ENCODE data around the gene MAG.

DNA sequence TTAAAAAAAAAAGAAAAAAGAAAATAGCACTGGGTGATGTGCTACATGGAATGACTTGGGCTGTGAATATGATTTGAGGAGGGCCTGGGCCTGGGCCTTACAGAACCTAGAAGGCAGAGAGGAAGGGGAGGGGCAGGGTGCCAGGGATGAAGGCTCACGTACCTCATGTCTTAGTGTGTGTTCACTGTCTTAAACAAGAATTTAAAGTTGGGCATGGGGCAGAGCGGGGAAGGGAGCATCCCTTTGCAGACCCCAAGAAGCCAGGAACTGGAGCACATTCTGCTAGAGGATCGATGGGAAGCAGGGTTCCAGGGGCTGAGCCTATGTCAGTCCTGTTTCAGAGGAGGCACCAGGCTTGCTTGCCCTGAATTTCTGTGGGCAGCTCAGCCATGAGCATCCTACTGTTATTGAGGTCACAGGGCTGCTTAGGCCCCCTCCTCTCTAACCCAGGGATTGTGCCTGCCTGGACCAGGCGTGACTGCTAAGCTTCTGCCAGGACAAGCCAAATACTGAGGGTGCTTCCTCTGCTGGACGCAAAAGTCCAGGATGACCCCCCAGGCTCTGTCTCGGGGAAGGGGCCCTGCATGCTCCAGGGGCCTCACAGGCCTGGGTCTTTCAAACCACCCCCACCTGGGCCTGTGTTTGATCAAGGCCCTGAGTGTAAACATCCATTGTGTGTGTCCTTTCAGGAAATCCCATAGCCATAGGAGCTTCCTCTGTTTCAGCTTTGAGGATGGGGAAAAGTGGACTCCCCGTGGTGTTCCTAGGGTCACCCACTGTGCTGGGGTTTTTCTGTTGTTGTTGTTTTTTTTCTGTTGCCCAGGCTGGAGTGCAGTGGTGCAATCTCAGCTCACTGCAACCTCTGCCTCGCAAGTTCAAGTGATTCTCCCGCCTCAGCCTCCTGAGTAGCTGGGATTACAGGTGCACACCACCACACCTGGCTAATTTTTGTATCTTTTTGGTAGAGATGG, 38.4 kb upstream of the MAG start:
- TF ChIP-seq SPI1 (IDR thresholded peaks at IDR 0.05; ENCODE audit: borderline replicate concordance, insufficient read depth, low read depth, low read length): no peak
- TF ChIP-seq, protein P1, sequence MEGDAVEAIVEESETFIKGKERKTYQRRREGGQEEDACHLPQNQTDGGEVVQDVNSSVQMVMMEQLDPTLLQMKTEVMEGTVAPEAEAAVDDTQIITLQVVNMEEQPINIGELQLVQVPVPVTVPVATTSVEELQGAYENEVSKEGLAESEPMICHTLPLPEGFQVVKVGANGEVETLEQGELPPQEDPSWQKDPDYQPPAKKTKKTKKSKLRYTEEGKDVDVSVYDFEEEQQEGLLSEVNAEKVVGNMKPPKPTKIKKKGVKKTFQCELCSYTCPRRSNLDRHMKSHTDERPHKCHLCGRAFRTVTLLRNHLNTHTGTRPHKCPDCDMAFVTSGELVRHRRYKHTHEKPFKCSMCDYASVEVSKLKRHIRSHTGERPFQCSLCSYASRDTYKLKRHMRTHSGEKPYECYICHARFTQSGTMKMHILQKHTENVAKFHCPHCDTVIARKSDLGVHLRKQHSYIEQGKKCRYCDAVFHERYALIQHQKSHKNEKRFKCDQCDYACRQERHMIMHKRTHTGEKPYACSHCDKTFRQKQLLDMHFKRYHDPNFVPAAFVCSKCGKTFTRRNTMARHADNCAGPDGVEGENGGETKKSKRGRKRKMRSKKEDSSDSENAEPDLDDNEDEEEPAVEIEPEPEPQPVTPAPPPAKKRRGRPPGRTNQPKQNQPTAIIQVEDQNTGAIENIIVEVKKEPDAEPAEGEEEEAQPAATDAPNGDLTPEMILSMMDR (IDR thresholded peaks at IDR 0.05 in 2 of 3, conservative IDR thresholded peaks at IDR 0.05 in 1 of 3; ENCODE audit: control insufficient read depth in 2 of 3, extremely low read depth in 1 of 3, insufficient read depth in 1 of 3, low read depth in 3 of 3, low read length in 3 of 3): no peak

Measured in GM12878 (cell line).